NCI-H2227 (cell line): Measurements from ENCODE around the gene TMC7.
"Not testable (repeated sequence)": the region's sequence is repeated elsewhere in the genome, so short reads cannot be mapped to it uniquely, and the experiment has no call there.

Experiments used
- DNase-seq: peaks from one replicate; lab custom pipeline; 2025; ENCODE audit not compliant: unreplicated experiment; lab: John Stamatoyannopoulos, UW

TMC7 gene

DNA sequence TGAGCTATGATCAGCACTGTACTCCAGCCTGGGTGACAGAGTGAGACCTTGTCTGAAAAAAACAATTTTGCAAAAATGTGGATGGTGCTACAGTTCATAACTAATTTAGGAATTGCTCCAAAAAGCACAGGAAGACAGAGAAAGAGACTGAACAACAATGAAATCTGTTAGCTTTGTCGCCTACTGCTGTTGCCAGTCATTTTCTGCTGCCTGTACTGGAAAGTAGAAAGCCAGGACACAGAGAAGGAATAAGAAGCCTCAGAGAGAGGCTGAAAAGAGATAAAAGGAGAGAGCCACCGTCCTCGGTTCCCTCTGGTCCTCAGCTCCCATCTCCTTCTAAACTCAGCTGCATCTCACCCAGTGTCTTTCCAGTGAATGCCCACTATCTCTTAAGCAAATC, 8.6 kb upstream of the TMC7 start:
- no peak for DNase-seq

DNA sequence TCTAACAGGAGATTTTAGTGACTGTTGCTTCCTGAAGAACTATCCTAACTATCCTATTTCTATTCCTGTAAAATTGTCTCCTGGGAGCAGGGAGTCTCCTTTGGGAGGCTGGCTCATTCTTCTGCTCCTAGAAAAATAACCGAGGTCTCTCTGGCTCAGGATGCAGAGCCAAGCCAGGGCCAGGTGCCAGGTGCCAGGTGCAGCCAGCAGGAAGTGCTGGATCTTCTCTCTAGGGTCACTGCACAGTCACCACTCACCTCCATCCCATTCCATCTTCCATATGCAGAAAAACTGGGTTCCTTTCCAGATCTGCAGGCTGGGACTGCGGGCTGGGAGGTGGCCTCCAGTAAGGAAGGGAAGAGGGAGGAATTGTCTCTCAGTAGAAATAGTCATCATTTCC, 3.8 kb upstream of the TMC7 start:
- no peak for DNase-seq

DNA sequence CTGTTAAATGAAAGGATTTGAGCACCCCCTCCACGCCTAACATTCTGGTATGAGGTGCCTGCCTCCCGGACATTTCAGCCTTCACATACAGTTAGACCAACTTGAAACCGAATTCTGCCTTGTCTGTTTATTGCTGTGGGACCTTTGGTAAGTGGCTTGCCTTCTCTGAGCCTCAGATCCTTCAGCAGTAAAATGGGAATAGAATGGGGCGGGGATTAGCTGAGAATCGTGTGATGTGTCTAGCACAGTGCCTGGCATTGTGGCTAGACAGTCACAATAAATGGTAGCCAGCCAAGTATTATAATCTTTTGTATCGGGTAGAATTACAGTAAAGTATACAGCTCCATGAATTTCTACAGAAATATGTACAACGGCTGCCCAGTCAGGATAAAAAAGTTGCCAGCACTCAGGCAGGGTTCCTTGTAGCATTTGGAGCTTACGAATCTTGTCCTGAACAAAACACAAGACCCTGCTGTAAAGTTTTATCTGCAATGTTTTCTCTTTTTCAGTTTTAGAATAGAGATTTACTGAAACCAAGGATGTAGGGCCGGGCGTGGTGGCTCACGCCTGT, 786 bp downstream of the TMC7 start:
- no peak for DNase-seq

DNA sequence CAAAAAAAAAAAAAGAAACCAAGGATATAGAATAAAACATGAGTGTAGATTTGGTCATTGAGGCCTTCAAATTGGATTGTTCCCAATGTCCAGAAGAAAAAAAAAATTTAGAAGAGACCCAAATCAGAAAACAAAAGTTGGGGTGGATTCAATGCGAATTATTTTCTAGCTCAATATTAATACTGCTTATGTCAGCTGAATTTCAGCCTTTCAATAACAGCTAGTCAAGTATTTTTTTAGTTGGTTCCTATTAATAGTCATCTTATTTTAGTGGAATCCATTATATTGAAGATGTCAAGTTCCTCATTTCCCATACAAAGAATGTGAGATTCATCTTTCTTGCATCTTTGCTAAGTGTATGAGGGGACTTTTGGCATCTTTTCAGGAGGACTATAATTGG, 1.5 kb downstream of the TMC7 start:
- not testable (repeated sequence) for DNase-seq

DNA sequence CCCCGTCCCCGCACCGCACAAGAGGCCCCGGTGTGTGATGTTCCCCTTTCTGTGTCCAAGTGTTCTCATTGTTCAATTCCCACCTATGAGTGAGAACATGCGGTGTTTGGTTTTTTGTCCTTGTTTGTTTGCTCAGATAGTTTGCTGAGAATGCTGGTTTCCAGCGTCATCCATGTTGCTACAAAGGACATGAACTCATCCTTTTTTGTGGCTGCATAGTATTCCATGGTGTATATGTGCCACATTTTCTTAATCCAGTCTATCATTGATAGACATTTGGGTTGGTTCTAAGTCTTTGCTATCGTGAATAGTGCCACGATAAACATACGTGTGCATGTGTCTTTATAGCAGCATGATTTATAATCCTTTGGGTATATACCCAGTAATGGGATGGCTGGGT, 8.0 kb downstream of the TMC7 start:
- not testable (repeated sequence) for DNase-seq

DNA sequence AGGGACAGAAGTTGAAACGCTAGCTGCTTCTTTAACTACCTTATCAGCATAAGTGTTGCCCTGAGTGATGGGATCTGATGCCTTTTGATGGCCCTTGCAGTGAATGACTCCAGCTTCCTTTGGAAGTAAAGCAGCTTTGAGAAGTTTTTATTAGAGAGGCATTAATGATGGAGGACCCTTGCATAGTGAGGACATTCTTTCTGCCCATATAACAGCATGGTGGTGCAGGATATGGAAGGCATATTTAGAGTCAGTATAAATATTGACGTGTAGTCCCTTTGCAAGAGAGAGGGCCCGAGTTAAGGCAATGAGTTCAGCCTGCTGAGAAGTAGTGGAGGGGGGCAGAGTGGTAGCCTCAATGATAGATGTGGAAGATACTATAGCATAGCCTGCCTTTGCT, 9.8 kb downstream of the TMC7 start:
- not testable (repeated sequence) for DNase-seq

DNA sequence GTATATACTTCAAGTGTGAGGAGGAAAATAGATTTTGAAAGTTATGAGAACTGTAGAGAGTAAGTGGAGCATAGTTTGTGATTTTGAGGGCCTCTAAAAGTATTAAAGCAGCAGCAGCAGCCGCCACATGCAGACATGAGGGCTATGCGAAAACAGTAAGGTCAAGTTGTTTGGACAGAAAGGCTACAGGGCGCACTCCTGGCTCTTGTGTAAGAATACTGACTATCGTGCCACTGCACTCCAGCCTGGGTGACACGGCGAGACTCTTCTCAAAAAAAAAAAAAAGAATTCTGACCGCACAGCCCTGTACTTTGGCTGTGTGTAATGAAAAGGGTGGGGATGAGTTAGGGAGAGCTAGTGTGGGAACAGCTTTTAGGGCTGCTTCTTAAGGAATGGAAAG, 10.4 kb downstream of the TMC7 start:
- DNase-seq, result not testable (repeated sequence)

DNA sequence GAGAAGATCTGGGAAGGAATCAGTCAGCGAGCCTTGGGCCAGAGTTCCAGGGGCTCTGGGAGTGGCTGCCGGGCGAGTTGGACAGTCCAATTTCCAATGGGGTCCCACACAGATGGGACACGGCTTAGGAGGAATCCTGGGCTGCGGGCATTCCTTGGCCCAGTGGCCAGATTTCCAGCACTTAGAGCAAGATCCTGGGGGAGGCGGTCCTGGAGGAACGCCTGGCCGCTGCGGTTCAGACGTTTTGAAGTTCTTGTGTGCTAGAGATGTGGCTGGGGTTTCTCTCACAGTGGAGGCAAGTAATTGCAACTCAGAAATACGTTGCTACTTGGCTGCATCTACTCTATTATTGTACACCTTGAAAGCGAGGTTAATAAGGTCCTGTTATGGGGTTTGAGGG, 11.7 kb downstream of the TMC7 start:
- DNase-seq, result not testable (repeated sequence)

DNA sequence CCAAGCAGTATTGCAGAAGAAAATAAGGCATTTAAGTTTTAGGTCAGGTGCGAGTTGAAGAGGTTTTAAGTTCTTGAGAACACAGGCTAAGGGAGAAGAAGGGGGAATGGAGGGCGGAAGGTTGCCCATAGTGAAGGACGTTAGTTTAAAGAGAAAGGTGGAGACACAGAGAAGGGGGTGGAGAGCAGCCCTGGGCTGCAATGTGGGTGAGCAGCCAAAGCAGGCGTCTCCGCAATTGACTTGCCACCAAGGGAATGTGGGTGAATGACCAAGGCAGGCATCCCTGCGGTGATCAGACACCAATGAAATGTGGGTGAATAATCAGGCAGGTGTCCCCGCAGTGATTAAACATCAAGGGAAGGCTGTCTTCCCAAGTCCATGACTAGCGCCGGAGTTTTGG, 12.8 kb downstream of the TMC7 start:
- not testable (repeated sequence) for DNase-seq

DNA sequence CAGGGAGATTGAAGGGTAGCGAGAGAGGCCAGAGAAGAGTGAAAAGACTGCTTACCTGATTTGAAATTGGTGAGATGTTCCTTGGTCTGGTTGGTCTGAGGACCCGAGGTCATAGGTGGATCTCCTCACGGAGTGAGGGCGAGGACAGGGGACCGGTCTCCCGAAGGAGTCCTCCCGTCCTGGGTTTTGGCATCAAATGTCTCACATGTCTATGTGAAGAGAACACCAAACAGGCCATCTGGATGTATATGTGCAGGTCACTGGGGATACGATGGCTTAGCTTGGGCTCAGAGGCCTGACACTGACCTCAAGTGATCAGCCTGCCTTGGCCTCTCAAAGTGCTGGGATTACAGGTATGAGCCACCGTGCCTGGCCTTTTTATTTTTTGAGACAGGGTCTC, 13.3 kb downstream of the TMC7 start:
- not testable (repeated sequence) for DNase-seq

DNA sequence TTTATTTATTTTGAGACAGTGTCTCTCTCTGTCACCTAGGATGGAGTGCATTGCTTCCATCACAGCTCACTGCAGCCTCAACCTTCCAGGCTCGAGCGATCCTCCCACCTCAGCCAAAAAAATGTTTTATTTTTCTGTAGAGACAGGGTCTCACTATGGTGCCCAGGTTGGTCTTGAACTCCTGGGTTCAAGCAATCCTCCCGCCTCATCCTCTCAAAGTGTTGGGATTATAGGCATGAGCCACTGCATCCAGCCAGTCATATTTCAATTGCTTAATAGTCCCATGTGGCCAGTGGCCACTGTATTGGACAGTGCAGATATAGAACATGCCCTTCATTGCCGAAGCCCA, 15.3 kb downstream of the TMC7 start:
- DNase-seq, result no peak

DNA sequence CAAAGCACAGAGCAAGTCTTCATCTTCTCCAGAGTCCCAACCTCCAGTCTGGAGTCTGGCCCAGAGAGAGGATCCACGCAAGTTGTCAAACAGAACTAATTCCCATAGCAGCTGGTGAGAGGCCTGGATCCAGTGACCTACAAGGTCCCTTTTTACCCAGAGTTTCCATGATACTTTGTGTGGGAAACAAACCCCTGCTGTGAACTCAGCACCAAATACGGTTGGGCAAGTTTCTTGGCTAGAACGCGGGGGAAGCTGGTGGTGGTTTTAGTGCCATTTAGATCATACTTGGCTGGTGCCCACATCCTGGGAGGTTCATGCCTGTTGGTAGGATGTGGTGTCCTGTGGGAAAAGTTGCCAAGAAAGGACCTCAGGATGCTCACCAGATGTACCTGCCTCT, 18.1 kb downstream of the TMC7 start:
- DNase-seq, result no peak

DNA sequence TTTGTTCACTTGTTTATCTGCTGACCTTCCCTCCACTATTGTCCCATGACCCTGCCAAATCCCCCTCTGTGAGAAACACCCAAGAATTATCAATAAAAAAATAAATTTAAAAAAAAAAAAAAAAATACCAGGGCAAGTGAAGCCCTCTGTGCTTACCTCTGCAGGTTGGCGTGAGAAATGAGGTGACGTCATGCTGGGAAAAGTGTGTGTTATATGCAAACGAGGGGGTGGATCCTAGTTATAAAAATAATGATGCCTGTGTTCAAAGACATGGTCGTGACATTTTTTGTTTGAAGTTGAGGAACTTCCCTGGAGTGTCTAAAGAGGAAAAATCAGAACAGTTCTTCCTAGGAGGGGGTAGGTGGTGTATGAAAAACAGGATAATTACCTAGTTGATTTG, 20.2 kb downstream of the TMC7 start:
- no peak for DNase-seq

DNA sequence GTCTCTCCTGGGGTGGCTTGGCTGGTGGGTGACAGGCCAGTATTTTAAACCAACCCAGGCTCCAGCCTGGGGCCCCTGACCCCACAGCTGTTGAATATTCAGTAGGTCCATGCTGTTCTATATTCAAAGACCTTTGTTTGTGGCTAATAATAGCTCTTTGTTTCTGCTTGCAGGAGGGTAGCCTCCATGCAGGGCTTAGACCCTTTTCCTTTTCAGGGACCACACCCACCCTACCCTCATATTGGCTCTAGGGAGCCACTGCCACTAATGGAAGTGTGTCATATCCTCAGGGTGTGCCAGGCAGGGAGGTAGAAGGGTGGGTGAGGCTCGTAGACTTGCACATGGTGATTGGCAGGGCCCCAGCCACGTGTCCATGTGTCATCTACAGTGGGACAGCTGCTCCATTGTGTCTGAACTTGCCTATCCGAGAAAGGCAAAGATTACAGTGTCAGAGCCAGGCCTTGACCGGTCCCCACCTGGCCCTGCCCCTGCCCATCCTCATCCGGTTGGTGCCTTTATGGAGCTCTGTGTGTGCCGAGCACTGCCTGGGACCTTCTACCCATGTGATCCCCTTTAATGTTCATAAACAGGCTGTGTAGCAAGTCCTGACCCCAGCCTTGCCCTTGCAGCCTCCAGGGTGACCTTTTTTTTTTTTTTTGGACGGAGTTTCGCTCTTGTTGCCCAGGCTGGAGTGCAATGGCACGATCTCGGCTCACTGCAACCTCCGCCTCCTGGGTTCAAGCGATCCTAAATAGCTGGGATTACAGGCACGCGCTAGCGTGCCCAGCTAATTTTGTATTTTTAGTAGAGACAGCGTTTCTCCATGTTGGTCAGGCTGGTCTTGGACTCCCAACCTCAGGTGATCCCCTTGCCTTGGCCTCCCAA, 22.1 kb downstream of the TMC7 start:
- DNase-seq, result no peak

DNA sequence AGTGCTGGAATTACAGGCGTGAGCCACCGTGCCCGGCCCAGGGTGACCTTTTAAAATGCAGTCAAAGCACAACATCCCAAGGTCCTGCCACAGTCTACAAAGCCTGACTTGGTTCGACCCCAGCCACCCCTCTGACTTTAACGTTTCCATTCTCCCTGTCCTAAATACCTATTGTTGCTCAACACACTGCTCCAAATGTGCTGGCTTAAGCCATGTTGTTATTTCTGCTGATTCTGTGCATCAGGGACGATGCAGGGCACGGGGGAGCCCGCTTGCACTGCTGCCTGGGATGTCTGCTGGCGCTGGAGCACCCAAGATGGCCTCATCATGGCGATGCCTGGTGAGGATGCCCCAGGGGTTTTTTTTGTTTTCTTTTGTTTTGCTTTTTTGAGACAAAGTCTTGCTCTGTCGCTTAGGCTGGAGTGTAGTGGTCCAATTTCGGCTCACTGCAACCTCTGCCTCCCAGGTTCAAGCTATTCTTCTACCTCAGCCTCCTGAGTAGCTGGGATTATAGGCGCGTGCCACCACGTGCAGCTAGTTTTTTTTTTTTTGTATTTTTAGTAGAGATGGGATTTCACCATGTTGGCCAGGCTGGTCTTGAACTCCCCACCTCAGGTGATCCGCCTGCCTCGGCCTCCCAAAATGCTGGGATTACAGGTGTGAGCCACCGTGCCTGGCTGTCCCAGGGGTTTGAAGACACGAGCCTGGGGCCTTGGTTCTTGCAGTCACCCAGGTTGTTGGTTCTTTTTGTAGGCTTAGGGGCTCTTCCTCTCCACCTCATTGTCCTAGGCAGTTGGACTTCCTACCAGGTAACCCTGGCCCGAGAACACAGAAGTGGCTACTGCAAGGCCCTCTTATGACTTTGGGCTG, 22.9 kb downstream of the TMC7 start:
- DNase-seq, result no peak

DNA sequence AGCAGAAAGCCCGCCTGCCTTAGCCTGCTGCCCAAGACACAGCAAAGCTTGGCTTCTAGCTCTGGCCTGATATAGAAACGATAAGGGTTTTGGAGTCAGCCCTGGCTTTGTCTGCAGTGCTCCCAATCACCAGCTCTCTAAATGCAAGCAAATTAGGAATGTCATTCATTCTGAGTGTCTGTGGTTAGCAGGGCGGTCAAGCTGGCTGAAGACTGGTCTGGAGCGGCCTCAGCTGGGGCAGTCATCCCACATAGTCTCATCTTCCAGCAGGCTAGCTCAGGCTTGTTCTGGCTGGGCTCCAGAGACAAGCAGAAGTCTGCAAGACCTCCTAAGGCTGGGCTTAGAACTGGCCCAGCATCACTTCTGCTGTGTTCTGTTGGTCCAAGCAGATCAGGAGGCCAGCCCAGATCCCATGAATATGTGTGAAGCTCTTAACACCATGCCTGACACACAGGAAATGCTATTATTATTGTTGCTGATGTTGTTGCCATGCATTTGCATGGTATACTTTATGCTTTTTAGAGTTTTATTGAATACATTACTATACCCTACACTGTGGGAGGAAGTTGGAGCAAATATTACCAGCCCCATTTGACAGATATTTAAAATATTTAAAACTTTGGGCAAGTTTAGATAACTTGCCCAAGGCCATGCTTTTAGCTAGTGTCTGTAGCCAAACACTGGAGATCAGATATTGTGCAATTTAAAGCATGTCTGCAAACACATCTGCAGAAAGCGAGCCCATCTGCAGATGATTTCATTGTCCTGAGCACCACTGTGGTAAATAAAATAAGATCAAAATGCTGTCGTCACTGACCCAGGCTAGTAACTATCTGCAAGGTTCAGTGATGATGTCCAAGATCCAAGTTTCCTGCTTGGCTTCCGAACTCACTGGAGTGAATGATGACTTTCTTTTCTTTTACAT, 24.8 kb downstream of the TMC7 start:
- no peak for DNase-seq

DNA sequence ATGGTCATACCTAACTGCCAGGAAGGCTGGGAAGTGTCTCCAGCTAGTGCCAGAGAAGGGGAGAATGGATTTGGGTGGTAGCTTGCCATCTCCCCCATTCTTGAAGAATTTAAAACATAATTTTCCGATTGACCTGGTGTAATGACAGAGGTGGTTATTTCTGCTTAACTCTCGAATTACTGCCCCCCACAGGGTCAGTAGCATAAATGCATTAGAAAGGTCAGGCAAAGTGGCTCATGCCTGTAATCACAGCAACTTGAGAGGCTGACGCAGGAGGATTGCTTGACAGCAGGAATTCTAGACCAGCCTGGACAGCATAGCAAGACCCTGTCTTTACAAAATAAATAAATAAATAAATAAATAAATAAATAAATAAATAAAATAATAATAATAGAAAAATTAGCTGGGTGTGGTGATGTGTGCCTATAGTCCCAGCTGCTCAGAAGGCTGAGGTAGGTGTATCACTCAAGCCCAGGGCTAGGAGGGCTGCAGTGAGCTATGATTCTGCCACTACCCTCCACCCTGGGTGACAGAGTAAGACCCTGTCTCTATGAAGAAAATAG, 27.5 kb downstream of the TMC7 start:
- DNase-seq, result no peak

DNA sequence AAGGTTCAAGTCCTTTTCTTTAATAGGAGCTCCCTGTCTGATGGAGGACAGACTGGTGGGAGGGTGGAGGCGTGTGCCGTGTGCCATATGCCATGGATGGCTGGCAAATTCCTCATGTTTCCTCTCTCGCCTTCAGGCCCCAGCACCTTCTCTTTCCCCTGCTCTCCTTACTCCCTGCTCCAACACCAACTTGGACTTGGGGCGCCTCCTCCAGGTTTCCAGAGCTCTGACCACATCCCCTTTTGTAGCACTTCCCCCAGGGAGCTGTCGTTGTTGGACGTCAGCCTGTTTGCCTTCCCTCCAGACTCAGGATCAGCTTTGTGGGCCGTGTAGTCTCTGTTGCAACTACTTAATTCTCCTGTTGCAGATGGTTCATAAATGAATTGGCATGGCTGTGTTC, 30.7 kb downstream of the TMC7 start:
- DNase-seq, result no peak

DNA sequence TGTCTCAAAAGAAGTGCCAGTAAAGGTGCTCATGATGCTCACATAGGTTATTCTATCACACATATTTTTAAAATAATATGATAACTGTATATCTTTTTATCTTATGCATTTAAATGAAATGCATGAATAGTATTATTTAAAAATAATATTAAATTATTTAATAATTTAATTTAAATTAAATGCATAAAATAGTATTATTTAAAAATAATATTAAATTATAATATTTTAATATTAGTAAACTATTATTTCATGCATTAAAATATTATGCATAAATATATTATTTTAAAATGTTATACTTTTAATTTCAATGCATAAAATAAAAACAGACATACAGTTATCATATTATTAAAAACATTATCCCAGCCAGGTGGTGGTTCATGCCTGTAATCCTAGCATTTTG, 33.4 kb downstream of the TMC7 start:
- DNase-seq, result no peak

DNA sequence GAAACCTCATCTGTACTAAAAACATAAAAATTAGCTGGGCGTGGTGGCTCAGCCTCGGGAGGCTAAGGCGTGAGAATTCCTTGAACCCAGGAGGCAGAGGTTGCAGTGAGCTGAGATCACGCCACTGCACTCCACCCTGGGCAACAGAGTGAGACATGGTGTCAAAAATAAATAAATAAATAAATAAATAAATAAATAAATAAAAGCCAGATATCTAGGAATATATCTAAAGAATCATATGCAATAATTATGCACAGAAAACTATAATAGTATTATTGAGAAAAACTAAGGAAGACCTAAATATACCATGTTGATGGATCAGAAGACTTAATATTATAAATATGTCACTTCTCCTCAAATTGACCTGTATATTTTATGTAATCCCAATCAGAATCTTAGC, 37.0 kb downstream of the TMC7 start:
- no peak for DNase-seq

DNA sequence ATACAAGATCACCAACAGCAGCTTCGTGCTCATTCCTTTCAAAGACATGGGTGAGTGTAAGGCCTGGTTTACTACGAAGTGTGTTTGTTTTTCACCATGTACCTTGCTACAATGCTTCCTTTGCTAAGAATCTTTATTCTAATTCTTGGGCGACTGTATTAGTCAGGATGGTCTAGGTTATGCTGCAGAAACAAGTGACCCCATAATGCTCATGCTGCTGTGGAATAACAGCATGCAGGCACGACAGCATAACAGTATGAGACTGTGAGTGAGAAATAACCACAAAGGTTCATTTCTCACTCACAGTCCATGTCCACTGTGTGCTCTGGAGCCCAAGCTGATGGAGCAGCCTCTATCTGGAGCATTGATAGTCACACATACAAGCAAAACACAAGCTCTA, 38.0 kb downstream of the TMC7 start:
- no peak for DNase-seq
